GM12872 (cell line): ENCODE results near the gene DFFB.

Source experiments
- CTCF ChIP-seq: IDR thresholded peaks from 3 replicates; pipeline ENCODE4 v1.5.1; 2011; ENCODE audit warnings: low read depth, mild to moderate bottlenecking, low read length, moderate library complexity; ENCODE audit not compliant: insufficient read depth

The DFFB gene

GRCh38 chr1:3864884-3865283, 7.6 kb downstream of the DFFB start:
- TF ChIP-seq CTCF, result no peak

GRCh38 chr1:3865606-3866160, 8.4 kb downstream of the DFFB start:
- TF ChIP-seq CTCF, result no peak

- TF ChIP-seq CTCF, result no peak
Observed at GRCh38 chr1:3868464-3869006, 11.3 kb downstream of the DFFB start.

- no peak for TF ChIP-seq CTCF
Observed at GRCh38 chr1:3869751-3870301, 12.6 kb downstream of the DFFB start.

- TF ChIP-seq CTCF, result no peak
Observed at GRCh38 chr1:3871451-3871805, 14.2 kb downstream of the DFFB start.

GRCh38 chr1:3872546-3872945, 15.3 kb downstream of the DFFB start:
- TF ChIP-seq CTCF, result no peak

- no peak for TF ChIP-seq CTCF
Observed at GRCh38 chr1:3874736-3875135, 17.5 kb downstream of the DFFB start.
